ENCODE data around the gene CSNK1D. TPM values are rescaled to one million over a fixed set of nuclear protein-coding genes. Genes with fewer than 3 reads are reported as not detected.

Gene CSNK1D
- total and polyA plus RNA-seq, 12 donors = 23.7 to 185 (median 125) TPM

DNA sequence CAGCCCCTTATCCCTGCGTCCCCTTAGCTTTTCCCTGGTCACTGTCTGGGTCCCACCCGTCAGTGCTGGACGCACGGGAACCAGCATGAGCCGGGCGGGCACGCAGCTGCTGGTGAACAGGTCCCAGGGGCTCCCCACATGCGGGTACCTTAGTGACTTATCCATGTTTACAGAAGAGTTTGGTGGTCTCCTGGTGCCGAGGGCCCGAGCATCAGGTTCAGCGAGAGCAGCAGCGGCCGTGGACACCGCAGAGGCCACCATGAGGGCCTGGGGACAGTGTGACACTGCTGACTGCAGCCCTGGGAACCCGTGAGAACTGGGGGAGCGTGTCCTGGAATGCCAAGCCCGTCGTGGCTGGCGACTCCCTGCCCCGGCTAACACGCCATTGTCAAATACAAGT is 37.4 kb upstream of the CSNK1D start:
- intact Hi-C loops (cut with DNase I) = loop anchor here in 1 of 2 donors (10.0 kb wide), 1 partner anchor 276 kb away; the partner anchor contains the start of genes DCXR and RAC3
- Histone ChIP-seq H3K4me1 (replicated peaks in 1 of 2) (no peaks in the 10 kb centered on the region), H3K9me3 (replicated peaks in 1 of 3) (no peaks in the 10 kb centered on the region), H3K36me3 (replicated peaks in 1 of 2) (no peaks in the 10 kb centered on the region), H3K27ac (no peak overlapping the region), H3K27me3 (peaks cover 5% of the 10 kb centered on the region), H3K4me3 (no peak overlapping the region)
- TF ChIP-seq POLR2A (IDR thresholded peaks at IDR 0.05) = no peak
- TF ChIP-seq, protein P1, sequence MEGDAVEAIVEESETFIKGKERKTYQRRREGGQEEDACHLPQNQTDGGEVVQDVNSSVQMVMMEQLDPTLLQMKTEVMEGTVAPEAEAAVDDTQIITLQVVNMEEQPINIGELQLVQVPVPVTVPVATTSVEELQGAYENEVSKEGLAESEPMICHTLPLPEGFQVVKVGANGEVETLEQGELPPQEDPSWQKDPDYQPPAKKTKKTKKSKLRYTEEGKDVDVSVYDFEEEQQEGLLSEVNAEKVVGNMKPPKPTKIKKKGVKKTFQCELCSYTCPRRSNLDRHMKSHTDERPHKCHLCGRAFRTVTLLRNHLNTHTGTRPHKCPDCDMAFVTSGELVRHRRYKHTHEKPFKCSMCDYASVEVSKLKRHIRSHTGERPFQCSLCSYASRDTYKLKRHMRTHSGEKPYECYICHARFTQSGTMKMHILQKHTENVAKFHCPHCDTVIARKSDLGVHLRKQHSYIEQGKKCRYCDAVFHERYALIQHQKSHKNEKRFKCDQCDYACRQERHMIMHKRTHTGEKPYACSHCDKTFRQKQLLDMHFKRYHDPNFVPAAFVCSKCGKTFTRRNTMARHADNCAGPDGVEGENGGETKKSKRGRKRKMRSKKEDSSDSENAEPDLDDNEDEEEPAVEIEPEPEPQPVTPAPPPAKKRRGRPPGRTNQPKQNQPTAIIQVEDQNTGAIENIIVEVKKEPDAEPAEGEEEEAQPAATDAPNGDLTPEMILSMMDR (IDR thresholded peaks at IDR 0.05) = no peak
- no peak for DNase-seq
- 81 to 86% (median 84%) methylated on average over 13 to 21 of the region's 21 CpGs for WGBS, 4 donors

DNA sequence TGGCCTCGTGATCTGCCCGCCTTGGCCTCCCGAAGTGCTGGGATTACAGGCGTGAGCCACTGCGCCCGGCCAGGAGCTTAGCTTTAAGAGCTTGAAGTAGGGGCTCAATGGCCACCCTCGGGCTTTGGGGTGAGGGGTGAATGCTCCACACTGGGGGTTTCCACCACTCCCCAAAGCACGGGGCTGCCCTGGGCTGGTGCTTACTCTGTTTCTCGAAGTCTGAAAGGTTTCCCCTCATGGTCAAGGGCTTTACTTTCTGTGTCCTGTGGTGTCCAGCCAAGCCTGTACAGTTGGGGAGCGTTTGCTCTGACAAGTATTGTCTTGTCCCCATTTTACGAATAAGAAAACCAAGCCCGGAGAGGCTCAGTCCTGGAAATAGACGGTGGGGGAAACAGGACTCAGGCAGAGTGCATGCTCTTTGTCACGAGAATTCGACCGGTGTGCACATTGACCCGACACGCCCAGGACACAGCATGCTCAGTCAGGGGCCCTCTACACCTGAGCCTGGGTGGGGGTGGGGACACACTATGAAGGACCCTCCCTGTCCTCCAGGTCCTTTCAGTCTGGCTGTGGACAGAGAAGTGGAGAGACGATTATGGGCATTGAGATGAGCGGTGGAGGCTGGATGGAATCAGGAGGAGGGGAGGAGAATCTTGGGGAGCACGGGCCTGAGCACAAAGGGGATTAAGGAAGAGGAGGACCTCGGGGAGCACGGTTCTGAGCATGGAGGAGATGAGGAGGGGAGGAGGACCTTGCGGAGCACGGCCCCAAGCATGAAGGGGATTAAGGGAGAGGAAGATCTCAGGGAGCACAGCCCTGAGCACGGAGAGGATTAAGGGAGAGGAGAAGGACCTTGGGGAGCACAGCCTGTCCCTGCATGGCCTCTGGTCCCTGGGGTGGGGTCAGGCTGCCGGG is 36.4 kb upstream of the CSNK1D start:
- intact Hi-C loops (cut with DNase I) = loop anchor here in 1 of 2 donors (10.0 kb wide), 1 partner anchor 275 kb away; the partner anchor contains the start of genes DCXR and RAC3

DNA sequence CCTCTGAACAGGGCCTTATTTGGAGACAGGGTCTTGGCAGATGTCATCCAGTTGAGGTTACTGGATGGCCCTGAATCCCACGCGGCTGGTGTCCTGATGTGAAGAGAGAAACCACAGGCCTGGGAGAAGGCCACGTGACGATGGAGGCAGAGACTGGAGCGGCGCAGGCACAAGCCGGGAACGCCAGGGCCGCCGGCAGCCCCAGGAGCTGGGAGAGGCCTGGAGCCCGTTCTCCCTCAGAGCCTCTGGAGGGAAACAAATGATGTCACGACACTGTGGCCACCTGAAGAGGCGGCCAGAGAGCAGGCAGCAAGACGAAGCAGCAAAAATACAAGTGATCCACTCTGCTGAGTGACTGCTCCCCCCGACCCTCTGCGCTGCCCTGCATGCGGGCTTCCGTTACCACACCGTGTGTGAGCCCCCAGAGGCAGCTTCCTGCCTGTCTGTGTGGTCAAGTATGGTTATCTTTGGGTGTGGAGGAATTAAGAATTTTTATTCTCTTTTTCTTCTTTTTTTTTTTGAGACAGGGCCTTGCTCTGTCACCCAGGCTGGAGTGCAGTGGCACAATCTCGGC is 32.3 kb upstream of the CSNK1D start:
- H3K4me1 ChIP-seq (replicated peaks in 1 of 2) = no peaks in the 10 kb centered on the region
- H3K27me3 ChIP-seq = no peaks in the 10 kb centered on the region
- 77 to 91% (median 83%) methylated on average over 15 to 20 of the region's 20 CpGs for WGBS, 4 donors
- H3K36me3 ChIP-seq (replicated peaks in 1 of 2) = no peaks in the 10 kb centered on the region
- H3K9me3 ChIP-seq (replicated peaks in 1 of 3) = no peaks in the 10 kb centered on the region
- H3K27ac ChIP-seq = no peak overlapping the region
- intact Hi-C loops (cut with DNase I) = no loop called here
- no peak for DNase-seq
- H3K4me3 ChIP-seq = no peak overlapping the region
- no peak for TF ChIP-seq POLR2A (IDR thresholded peaks at IDR 0.05)
- TF ChIP-seq, protein P1 (IDR thresholded peaks at IDR 0.05) = no peak

More for the DNA sequence above, 36.4 kb upstream of the CSNK1D start:
- Histone ChIP-seq H3K27ac (no peak overlapping the region), H3K4me1 (replicated peaks in 1 of 2) (no peaks in the 10 kb centered on the region), H3K9me3 (replicated peaks in 1 of 3) (no peaks in the 10 kb centered on the region), H3K27me3 (peaks cover 5% of the 10 kb centered on the region), H3K36me3 (replicated peaks in 1 of 2) (no peaks in the 10 kb centered on the region), H3K4me3 (no peak overlapping the region)
- no peak for TF ChIP-seq POLR2A (IDR thresholded peaks at IDR 0.05)
- TF ChIP-seq, protein P1 (IDR thresholded peaks at IDR 0.05) = no peak
- no peak for DNase-seq
- WGBS, 4 donors = 71 to 83% (median 80%) methylated on average over 25 to 27 of the region's 27 CpGs

All from adrenal gland (tissue), 12 donors.